Osteocyte (in vitro differentiated cells): ENCODE results near the gene ZNRF1. TPM values are rescaled to one million over a fixed set of nuclear protein-coding genes. Genes with fewer than 3 reads are reported as not detected.
"Not testable (repeated sequence)": the region's sequence is repeated elsewhere in the genome, so short reads cannot be mapped to it uniquely, and the experiment has no call there.

ENCODE experiments used
- DNase-seq: peaks from one replicate; pipeline ENCODE4 v3.0.0; 2021; ENCODE audit warnings: mixed read lengths; ENCODE audit not compliant: unreplicated experiment; ENCODE audit errors: extremely low spot score
- H3K27ac Mint-ChIP-seq: one replicate; pipeline ENCODE4 v1.8.0; 2021; ENCODE audit warnings: mild to moderate bottlenecking, mixed read lengths; ENCODE audit not compliant: unreplicated experiment
- H3K27me3 Mint-ChIP-seq: one replicate; pipeline ENCODE4 v1.8.0; 2021; ENCODE audit warnings: mixed read lengths; ENCODE audit not compliant: unreplicated experiment
- H3K36me3 Mint-ChIP-seq: one replicate; pipeline ENCODE4 v1.8.0; 2021; ENCODE audit warnings: mixed read lengths; ENCODE audit not compliant: unreplicated experiment
- H3K4me1 Mint-ChIP-seq: one replicate; pipeline ENCODE4 v1.8.0; 2021; ENCODE audit warnings: mixed read lengths; ENCODE audit not compliant: unreplicated experiment
- H3K4me3 Mint-ChIP-seq: one replicate; pipeline ENCODE4 v1.8.0; 2021; ENCODE audit warnings: mild to moderate bottlenecking, moderate library complexity, mixed read lengths; ENCODE audit not compliant: unreplicated experiment
- H3K9me3 Mint-ChIP-seq: one replicate; pipeline ENCODE4 v1.8.0; 2021; ENCODE audit warnings: mixed read lengths; ENCODE audit not compliant: unreplicated experiment
- total RNA-seq: library from RNA; stranded (reverse); gene quantifications from 2 replicates; pipeline ENCODE4 v1.2.1, GENCODE V29; 2021
- TF ChIP-seq, protein P1 (sequence below): fragments of 200-600 bp; sonication (generic); IDR thresholded peaks from 2 replicates; pipeline ENCODE4 v1.5.0; 2021; ENCODE audit warnings: antibody characterized with exemption, mild to moderate bottlenecking, moderate library complexity

Gene ZNRF1
- total RNA-seq, 1 donor from 2014 or later, result 32.1 TPM

DNA sequence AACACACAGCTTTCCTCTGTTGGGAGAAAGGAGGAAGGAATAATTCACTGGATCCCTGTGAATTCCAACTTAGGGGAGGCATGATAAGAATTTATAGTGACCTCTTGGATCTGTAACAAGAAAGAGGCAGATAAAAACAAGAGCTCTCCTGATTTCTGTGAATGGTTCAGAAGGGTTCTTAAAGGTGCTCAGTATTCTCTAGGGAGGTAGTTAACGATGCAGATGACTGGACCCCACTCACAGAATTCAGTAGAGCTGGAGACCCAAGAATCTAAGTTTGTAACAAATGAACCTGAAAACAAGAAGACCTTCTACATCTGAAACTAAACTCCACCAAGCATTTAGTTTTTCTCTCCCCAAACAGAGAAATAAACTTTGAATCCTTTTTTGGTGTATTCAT lies 8.6 kb downstream of the ZNRF1 start:
- H3K4me1 Mint-ChIP-seq, result peaks cover 23% of the 10 kb centered on the region
- H3K27me3 Mint-ChIP-seq, result no peaks in the 10 kb centered on the region
- TF ChIP-seq, protein P1, sequence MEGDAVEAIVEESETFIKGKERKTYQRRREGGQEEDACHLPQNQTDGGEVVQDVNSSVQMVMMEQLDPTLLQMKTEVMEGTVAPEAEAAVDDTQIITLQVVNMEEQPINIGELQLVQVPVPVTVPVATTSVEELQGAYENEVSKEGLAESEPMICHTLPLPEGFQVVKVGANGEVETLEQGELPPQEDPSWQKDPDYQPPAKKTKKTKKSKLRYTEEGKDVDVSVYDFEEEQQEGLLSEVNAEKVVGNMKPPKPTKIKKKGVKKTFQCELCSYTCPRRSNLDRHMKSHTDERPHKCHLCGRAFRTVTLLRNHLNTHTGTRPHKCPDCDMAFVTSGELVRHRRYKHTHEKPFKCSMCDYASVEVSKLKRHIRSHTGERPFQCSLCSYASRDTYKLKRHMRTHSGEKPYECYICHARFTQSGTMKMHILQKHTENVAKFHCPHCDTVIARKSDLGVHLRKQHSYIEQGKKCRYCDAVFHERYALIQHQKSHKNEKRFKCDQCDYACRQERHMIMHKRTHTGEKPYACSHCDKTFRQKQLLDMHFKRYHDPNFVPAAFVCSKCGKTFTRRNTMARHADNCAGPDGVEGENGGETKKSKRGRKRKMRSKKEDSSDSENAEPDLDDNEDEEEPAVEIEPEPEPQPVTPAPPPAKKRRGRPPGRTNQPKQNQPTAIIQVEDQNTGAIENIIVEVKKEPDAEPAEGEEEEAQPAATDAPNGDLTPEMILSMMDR, result no peak
- no peak overlapping the region for H3K4me3 Mint-ChIP-seq
- DNase-seq, result no peak
- no peak overlapping the region for H3K27ac Mint-ChIP-seq
- no peaks in the 10 kb centered on the region for H3K9me3 Mint-ChIP-seq
- H3K36me3 Mint-ChIP-seq, result no peaks in the 10 kb centered on the region

DNA sequence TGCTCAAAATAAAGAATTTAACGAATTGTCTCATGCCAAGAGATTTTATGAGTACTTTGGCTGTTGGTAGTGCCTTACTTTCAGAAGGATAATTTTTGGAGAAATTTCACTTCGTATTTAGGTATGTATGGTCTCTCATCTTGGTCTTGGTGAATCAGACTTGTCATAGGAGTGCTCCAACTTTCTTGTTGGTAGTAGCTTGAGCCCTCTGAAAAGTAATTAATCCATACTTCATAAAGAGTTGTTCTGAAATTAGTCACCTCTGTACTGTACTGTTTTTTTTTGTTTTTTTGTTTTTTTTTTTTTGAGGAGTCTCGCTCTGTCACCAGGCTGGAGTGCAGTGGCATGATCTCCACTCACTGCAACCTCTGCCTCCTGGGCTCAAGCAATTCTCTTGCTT lies 11.6 kb downstream of the ZNRF1 start:
- no peaks in the 10 kb centered on the region for H3K36me3 Mint-ChIP-seq
- TF ChIP-seq, protein P1, result no peak
- peak overlapping the region; percentile 92 for H3K27ac Mint-ChIP-seq
- H3K27me3 Mint-ChIP-seq, result no peaks in the 10 kb centered on the region
- DNase-seq, result no peak
- H3K4me1 Mint-ChIP-seq, result peaks cover 30% of the 10 kb centered on the region
- H3K4me3 Mint-ChIP-seq, result no peak overlapping the region
- H3K9me3 Mint-ChIP-seq, result no peaks in the 10 kb centered on the region

DNA sequence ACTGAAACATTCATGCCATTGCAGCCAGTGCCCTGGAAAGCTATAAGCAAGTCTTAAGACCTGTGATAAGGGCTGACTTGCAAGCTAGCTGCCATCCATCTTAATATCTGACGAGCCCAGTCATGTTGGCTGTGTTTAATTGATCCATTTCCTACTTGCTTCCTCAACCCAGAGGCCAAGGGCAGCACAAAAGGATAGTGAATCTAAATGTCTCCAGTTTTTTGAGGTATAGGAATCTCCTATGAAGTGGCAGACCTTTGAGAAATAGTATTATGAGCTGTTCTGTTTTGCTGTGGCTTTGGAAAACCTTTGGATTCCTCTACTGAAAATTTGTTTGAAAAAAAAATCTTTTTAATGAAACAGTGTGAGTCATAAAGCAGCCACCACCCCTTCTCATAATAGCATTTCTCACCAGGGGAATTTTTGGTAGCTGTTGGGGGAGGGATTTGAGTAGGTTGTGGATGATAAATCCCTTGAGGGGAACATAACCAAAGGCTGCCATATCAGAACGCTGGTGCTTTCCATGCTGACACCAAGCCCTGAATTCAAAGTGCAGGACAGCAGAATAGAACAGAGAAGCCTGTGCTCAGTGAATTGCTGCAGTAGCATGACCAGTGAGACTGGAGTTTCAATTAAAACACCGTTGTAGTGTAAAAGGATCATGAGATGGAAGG lies 12.9 kb downstream of the ZNRF1 start:
- no peak for DNase-seq
- H3K4me1 Mint-ChIP-seq, result peaks cover 32% of the 10 kb centered on the region
- H3K27me3 Mint-ChIP-seq, result no peaks in the 10 kb centered on the region
- H3K36me3 Mint-ChIP-seq, result no peaks in the 10 kb centered on the region
- H3K4me3 Mint-ChIP-seq, result peak overlapping the region; percentile 30
- TF ChIP-seq, protein P1, result no peak
- H3K9me3 Mint-ChIP-seq, result no peaks in the 10 kb centered on the region
- peak overlapping the region; percentile 92 for H3K27ac Mint-ChIP-seq

GRCh38 chr16:75012380-75013081 lies 13.7 kb downstream of the ZNRF1 start:
- H3K4me1 Mint-ChIP-seq, result peaks cover 36% of the 10 kb centered on the region
- H3K36me3 Mint-ChIP-seq, result no peaks in the 10 kb centered on the region
- no peak for DNase-seq
- no peak overlapping the region for H3K4me3 Mint-ChIP-seq
- no peaks in the 10 kb centered on the region for H3K27me3 Mint-ChIP-seq
- TF ChIP-seq, protein P1, result no peak
- H3K9me3 Mint-ChIP-seq, result no peaks in the 10 kb centered on the region
- H3K27ac Mint-ChIP-seq, result peak overlapping the region; percentile 92

DNA sequence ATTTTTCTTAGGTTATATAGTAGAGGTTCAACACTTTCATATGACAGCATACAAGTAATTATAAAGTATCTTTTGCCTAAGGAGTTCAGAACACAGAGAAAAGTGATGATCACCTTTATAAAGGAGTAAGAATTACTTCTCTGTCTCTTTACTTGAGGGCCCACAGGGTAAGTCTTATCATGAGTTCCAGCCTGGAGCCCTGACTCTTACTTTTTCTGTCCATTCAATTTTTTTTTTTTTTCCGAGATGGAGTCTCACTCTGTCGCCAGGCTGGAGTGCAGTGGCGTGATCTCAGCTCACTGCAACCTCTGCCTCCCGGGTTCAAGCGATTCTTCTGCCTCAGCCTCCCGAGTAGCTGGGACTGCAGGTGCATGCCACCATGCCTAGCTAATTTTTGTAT lies 14.3 kb downstream of the ZNRF1 start:
- H3K4me1 Mint-ChIP-seq, result peaks cover 40% of the 10 kb centered on the region
- peak overlapping the region; percentile 92 for H3K27ac Mint-ChIP-seq
- H3K36me3 Mint-ChIP-seq, DNase-seq, H3K9me3 Mint-ChIP-seq, H3K27me3 Mint-ChIP-seq, H3K4me3 Mint-ChIP-seq: not testable (repeated sequence)
